ENCODE data around the gene TMEM91.

DNA sequence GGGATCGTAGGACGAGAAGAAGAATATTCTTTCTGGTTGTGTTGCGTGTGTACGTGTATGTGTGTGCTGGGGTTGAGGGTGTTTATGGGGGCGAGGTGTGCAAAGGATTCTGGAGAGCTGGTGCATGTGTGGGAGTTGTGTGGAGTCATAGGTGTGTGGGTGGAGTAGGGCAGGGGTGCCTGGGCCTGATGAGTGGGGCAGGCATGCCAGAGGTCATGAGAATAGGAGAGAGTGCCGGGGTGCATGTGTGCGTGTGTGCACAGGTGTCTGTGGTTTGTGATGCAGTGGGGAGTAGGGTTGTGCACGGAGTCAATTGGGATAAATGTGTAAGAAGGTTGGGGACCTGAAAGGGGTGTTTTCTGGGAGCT lies 649 bp downstream of the TMEM91 start:
- TF ChIP-seq, protein P1, sequence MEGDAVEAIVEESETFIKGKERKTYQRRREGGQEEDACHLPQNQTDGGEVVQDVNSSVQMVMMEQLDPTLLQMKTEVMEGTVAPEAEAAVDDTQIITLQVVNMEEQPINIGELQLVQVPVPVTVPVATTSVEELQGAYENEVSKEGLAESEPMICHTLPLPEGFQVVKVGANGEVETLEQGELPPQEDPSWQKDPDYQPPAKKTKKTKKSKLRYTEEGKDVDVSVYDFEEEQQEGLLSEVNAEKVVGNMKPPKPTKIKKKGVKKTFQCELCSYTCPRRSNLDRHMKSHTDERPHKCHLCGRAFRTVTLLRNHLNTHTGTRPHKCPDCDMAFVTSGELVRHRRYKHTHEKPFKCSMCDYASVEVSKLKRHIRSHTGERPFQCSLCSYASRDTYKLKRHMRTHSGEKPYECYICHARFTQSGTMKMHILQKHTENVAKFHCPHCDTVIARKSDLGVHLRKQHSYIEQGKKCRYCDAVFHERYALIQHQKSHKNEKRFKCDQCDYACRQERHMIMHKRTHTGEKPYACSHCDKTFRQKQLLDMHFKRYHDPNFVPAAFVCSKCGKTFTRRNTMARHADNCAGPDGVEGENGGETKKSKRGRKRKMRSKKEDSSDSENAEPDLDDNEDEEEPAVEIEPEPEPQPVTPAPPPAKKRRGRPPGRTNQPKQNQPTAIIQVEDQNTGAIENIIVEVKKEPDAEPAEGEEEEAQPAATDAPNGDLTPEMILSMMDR (IDR thresholded peaks at IDR 0.05), result no peak
- no peak for TF ChIP-seq POLR2A (IDR thresholded peaks at IDR 0.05)
